Articular chondrocyte of knee joint (primary cell): ENCODE results near the gene RAET1G. TPM values are rescaled to one million over a fixed set of nuclear protein-coding genes. Genes with fewer than 3 reads are reported as not detected.

Experiments
- total RNA-seq: library from RNA; depleted of rRNA; stranded (reverse); fragments of >200 nt; gene quantifications from 2 replicates; pipeline ENCODE4 v1.2.3, GENCODE V29; 2012

The RAET1G gene
- 4.4 and 9.4 TPM in 2 replicates for total RNA-seq

GRCh38 chr6:149922642-149923326 lies at the start of gene RAET1G:
Gene RAET1G (minus strand): TSS chr6:149923121. CDS start chr6:149923010, 111 bp downstream.

GRCh38 chr6:149963462-149964307 lies 40.8 kb upstream of the RAET1G start, which contains the start of gene ULBP1:
Gene ULBP1 (plus strand): TSS chr6:149963943. CDS start chr6:149964050, 107 bp downstream.

GRCh38 chr6:149941583-149942460 lies 18.9 kb upstream of the RAET1G start, which contains the start of gene ULBP2:
Gene ULBP2 (plus strand): TSS chr6:149942014. CDS start chr6:149942073, 59 bp downstream.

GRCh38 chr6:149897855-149898744 lies 24.8 kb downstream of the RAET1G start, which contains the start of gene RAET1E:
Gene RAET1E (minus strand): TSS chr6:149898113. CDS start chr6:149890901, 7,212 bp downstream.

Other genes with a start within 250 kb of the RAET1G start
- 29.7 and 30.8 TPM in 2 replicates for gene LATS1, start 205.0 kb downstream of the RAET1G start, total RNA-seq
- 29.7 and 31.0 TPM in 2 replicates for gene NUP43, start 176.6 kb downstream of the RAET1G start, total RNA-seq
- 128 and 141 TPM in 2 replicates for gene PCMT1, start 173.4 kb downstream of the RAET1G start, total RNA-seq
- gene LRP11, start 58.8 kb downstream of the RAET1G start, total RNA-seq, result 78.3 and 95.0 TPM in 2 replicates
- 0.39 and 8.2 TPM in 2 replicates for gene RAET1E, start 25.0 kb downstream of the RAET1G start, total RNA-seq
- 4.2 and 5.1 TPM in 2 replicates for gene ULBP2, start 18.9 kb upstream of the RAET1G start, total RNA-seq
- gene ULBP1, start 40.8 kb upstream of the RAET1G start, total RNA-seq, result 0.52 and 0.65 TPM in 2 replicates
- gene RAET1L, start 102.4 kb upstream of the RAET1G start, total RNA-seq, result not detected in 2 replicates
- gene ULBP3, start 146.0 kb upstream of the RAET1G start, total RNA-seq, result 20.3 and 21.7 TPM in 2 replicates
- 11.8 and 13.9 TPM in 2 replicates for gene PPP1R14C, start 219.9 kb upstream of the RAET1G start, total RNA-seq